Measurements from ENCODE around the gene MYOG.

The MYOG gene

GRCh38 chr1:203078478-203078877, 7.3 kb downstream of the MYOG start:
- Histone ChIP-seq H2AFZ (ENCODE audit: low read depth, low read length) (no peak overlapping the region), H3K9me3 (ENCODE audit: insufficient read depth, low read length, severe bottlenecking) (no peaks in the 10 kb centered on the region), H3K79me2 (ENCODE audit: insufficient read depth, low read length) (no peaks in the 10 kb centered on the region), H3K4me2 (ENCODE audit: insufficient read depth, low read length) (no peak overlapping the region), H3K4me1 (ENCODE audit: insufficient read depth, low read length) (no peaks in the 10 kb centered on the region), H3K36me3 (ENCODE audit: insufficient read depth, low read length) (no peaks in the 10 kb centered on the region), H4K20me1 (ENCODE audit: insufficient read depth, low read length) (peaks cover 3% of the 10 kb centered on the region; the same call in 1 of the 2 replicates), H3K9ac (ENCODE audit: low read depth, low read length) (no peak overlapping the region), H3K27me3 (ENCODE audit: insufficient read depth, low read length, poor library complexity) (peaks cover 39% of the 10 kb centered on the region), H3K4me3 (ENCODE audit: low read depth in 1 of 2, low read length in 2 of 2) (no peak overlapping the region), H3K27ac (ENCODE audit: low read length) (no peak overlapping the region)
- no peak for TF ChIP-seq CTCF (IDR thresholded peaks at IDR 0.05; ENCODE audit: borderline replicate concordance, extremely low read depth, low read length, poor library complexity, severe bottlenecking)
- no peak for TF ChIP-seq EZH2 (IDR thresholded peaks at IDR 0.05; ENCODE audit: borderline replicate concordance, low read depth, low read length, severe bottlenecking)
- no peak for ATAC-seq (ENCODE audit: insufficient read depth, low read depth)
- DNase-seq = no peak

GRCh38 chr1:203077956-203078355, 7.9 kb downstream of the MYOG start:
- H3K4me1 ChIP-seq (ENCODE audit: insufficient read depth, low read length) = no peaks in the 10 kb centered on the region
- no peak overlapping the region for H2AFZ ChIP-seq (ENCODE audit: low read depth, low read length)
- no peak for ATAC-seq (ENCODE audit: insufficient read depth, low read depth)
- no peak for DNase-seq
- H4K20me1 ChIP-seq (ENCODE audit: insufficient read depth, low read length) = peaks cover 3% of the 10 kb centered on the region; the same call in 1 of the 2 replicates
- no peaks in the 10 kb centered on the region for H3K79me2 ChIP-seq (ENCODE audit: insufficient read depth, low read length)
- TF ChIP-seq CTCF (IDR thresholded peaks at IDR 0.05; ENCODE audit: borderline replicate concordance, extremely low read depth, low read length, poor library complexity, severe bottlenecking) (no peak), EZH2 (IDR thresholded peaks at IDR 0.05; ENCODE audit: borderline replicate concordance, low read depth, low read length, severe bottlenecking) (no peak)
- H3K27ac ChIP-seq (ENCODE audit: low read length) = no peak overlapping the region
- H3K4me3 ChIP-seq (ENCODE audit: low read depth in 1 of 2, low read length in 2 of 2) = no peak overlapping the region
- H3K9me3 ChIP-seq (ENCODE audit: insufficient read depth, low read length, severe bottlenecking) = no peaks in the 10 kb centered on the region
- no peak overlapping the region for H3K9ac ChIP-seq (ENCODE audit: low read depth, low read length)
- peaks cover 42% of the 10 kb centered on the region for H3K27me3 ChIP-seq (ENCODE audit: insufficient read depth, low read length, poor library complexity)
- no peak overlapping the region for H3K4me2 ChIP-seq (ENCODE audit: insufficient read depth, low read length)
- no peaks in the 10 kb centered on the region for H3K36me3 ChIP-seq (ENCODE audit: insufficient read depth, low read length)

- Histone ChIP-seq H4K20me1 (ENCODE audit: insufficient read depth, low read length) (no peaks in the 10 kb centered on the region; the same call in 1 of the 2 replicates), H3K27me3 (ENCODE audit: insufficient read depth, low read length, poor library complexity) (peaks cover 41% of the 10 kb centered on the region), H3K4me1 (ENCODE audit: insufficient read depth, low read length) (no peaks in the 10 kb centered on the region), H3K4me3 (ENCODE audit: low read depth in 1 of 2, low read length in 2 of 2) (no peak overlapping the region), H2AFZ (ENCODE audit: low read depth, low read length) (no peak overlapping the region), H3K9me3 (ENCODE audit: insufficient read depth, low read length, severe bottlenecking) (no peaks in the 10 kb centered on the region), H3K4me2 (ENCODE audit: insufficient read depth, low read length) (no peak overlapping the region), H3K9ac (ENCODE audit: low read depth, low read length) (no peak overlapping the region), H3K79me2 (ENCODE audit: insufficient read depth, low read length) (no peaks in the 10 kb centered on the region), H3K27ac (ENCODE audit: low read length) (no peak overlapping the region), H3K36me3 (ENCODE audit: insufficient read depth, low read length) (no peaks in the 10 kb centered on the region)
- DNase-seq (no peak), ATAC-seq (ENCODE audit: insufficient read depth, low read depth) (no peak)
- TF ChIP-seq CTCF (IDR thresholded peaks at IDR 0.05; ENCODE audit: borderline replicate concordance, extremely low read depth, low read length, poor library complexity, severe bottlenecking) = no peak
- TF ChIP-seq EZH2 (IDR thresholded peaks at IDR 0.05; ENCODE audit: borderline replicate concordance, low read depth, low read length, severe bottlenecking) = no peak
Observed at GRCh38 chr1:203077367-203077766, 8.4 kb downstream of the MYOG start.

GRCh38 chr1:203076031-203076511, 9.7 kb downstream of the MYOG start:
- Histone ChIP-seq H3K27me3 (ENCODE audit: insufficient read depth, low read length, poor library complexity) (peaks cover 42% of the 10 kb centered on the region), H3K9me3 (ENCODE audit: insufficient read depth, low read length, severe bottlenecking) (no peaks in the 10 kb centered on the region), H3K36me3 (ENCODE audit: insufficient read depth, low read length) (no peaks in the 10 kb centered on the region), H4K20me1 (ENCODE audit: insufficient read depth, low read length) (no peaks in the 10 kb centered on the region; the same call in 1 of the 2 replicates), H3K4me1 (ENCODE audit: insufficient read depth, low read length) (no peaks in the 10 kb centered on the region), H3K27ac (ENCODE audit: low read length) (no peak overlapping the region), H3K79me2 (ENCODE audit: insufficient read depth, low read length) (no peaks in the 10 kb centered on the region), H3K9ac (ENCODE audit: low read depth, low read length) (no peak overlapping the region), H2AFZ (ENCODE audit: low read depth, low read length) (no peak overlapping the region), H3K4me3 (ENCODE audit: low read depth in 1 of 2, low read length in 2 of 2) (no peak overlapping the region), H3K4me2 (ENCODE audit: insufficient read depth, low read length) (no peak overlapping the region)
- TF ChIP-seq EZH2 (IDR thresholded peaks at IDR 0.05; ENCODE audit: borderline replicate concordance, low read depth, low read length, severe bottlenecking) = no peak
- DNase-seq = no peak
- ATAC-seq (ENCODE audit: insufficient read depth, low read depth) = no peak

Measured in DND-41 (cell line).